GM21529 (cell line): ENCODE results near the gene PRR36.

ENCODE experiments used
- ATAC-seq: cut with Tn5 transposase; IDR thresholded peaks from one replicate; pipeline ENCODE4 v1.9.1; 2021; ENCODE audit not compliant: unreplicated experiment

PRR36 gene

GRCh38 chr19:7913652-7914051, 39.5 kb upstream of the PRR36 start:
- no peak for ATAC-seq

GRCh38 chr19:7912697-7913564, 38.7 kb upstream of the PRR36 start:
- no peak for ATAC-seq

GRCh38 chr19:7912144-7912696, 38.0 kb upstream of the PRR36 start:
- ATAC-seq = no peak

GRCh38 chr19:7911508-7912143, 37.4 kb upstream of the PRR36 start:
- no peak for ATAC-seq

GRCh38 chr19:7910321-7911161, 36.4 kb upstream of the PRR36 start:
- ATAC-seq = no peak

- no peak for ATAC-seq
Observed at GRCh38 chr19:7909471-7910067, 35.4 kb upstream of the PRR36 start.

GRCh38 chr19:7908742-7909461, 34.7 kb upstream of the PRR36 start:
- no peak for ATAC-seq

- no peak for ATAC-seq
Observed at GRCh38 chr19:7908078-7908699, 34.0 kb upstream of the PRR36 start.

- no peak for ATAC-seq
Observed at GRCh38 chr19:7907544-7907943, 33.4 kb upstream of the PRR36 start.

- no peak for ATAC-seq
Observed at GRCh38 chr19:7907122-7907521, 32.9 kb upstream of the PRR36 start.

GRCh38 chr19:7905859-7906258, 31.7 kb upstream of the PRR36 start:
- ATAC-seq = no peak

- ATAC-seq = no peak
Observed at GRCh38 chr19:7905268-7905667, 31.1 kb upstream of the PRR36 start.

- peak; percentile 36 for ATAC-seq
Observed at GRCh38 chr19:7904074-7905020, 30.2 kb upstream of the PRR36 start.

GRCh38 chr19:7903244-7904073, 29.3 kb upstream of the PRR36 start, which contains the start of gene MAP2K7:
MAP2K7 (plus strand) TSS chr19:7903877; CDS start chr19:7903945, 68 bp downstream.
- peak; percentile 79 for ATAC-seq

- ATAC-seq = peak; percentile 3
Observed at GRCh38 chr19:7902796-7903243, 28.6 kb upstream of the PRR36 start.

- no peak for ATAC-seq
Observed at GRCh38 chr19:7901337-7901736, 27.1 kb upstream of the PRR36 start.

GRCh38 chr19:7900931-7901330, 26.7 kb upstream of the PRR36 start:
- ATAC-seq = no peak
